Astrocyte (in vitro differentiated cells and primary cell): Measurements from ENCODE around the gene KDF1.

ENCODE experiments used
- CTCF ChIP-seq: IDR thresholded peaks from 2 replicates; pipeline ENCODE4 v1.5.1; 2011; ENCODE audit warnings: low read depth, mild to moderate bottlenecking, inconsistent platforms, low read length, moderate library complexity; ENCODE audit not compliant: insufficient read depth
- EZH2 ChIP-seq: IDR thresholded peaks from 2 replicates; pipeline ENCODE4 v1.6.1; 2012; ENCODE audit warnings: mild to moderate bottlenecking, low read length, inconsistent platforms; ENCODE audit not compliant: insufficient read depth

DNA sequence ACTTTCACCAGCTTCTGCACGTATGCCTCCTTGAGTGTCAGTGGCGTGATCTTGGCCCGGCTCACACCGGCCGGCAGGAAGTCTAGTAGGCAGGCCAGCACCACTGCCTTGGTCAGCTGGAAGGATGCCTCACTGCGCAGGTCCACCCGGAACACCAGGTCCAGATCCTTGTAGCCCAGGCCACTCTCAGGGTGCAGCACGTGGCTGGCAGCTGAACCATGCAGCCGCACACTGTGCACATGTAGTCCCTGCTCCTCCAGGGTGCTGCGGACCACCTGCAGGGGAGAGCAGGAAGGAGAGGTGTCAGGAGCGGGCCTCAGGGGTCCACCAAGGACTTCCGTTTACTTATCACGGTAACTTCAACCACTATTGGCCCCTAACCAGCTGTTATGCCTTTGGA lies 46.4 kb upstream of the KDF1 start:
- no peak for TF ChIP-seq CTCF
- no peak for TF ChIP-seq EZH2
